Bladder microvascular endothelial cell (primary cell): ENCODE results near the gene CNNM3. TPM values are rescaled to one million over a fixed set of nuclear protein-coding genes. Genes with fewer than 3 reads are reported as not detected.

ENCODE experiments used
- total RNA-seq: library from RNA; depleted of rRNA; stranded (reverse); fragments of >200 nt; gene quantifications from 2 replicates; pipeline ENCODE4 v1.2.3, GENCODE V29; 2014

The CNNM3 gene
- total RNA-seq = 6.5 and 13.8 TPM in 2 replicates

DNA sequence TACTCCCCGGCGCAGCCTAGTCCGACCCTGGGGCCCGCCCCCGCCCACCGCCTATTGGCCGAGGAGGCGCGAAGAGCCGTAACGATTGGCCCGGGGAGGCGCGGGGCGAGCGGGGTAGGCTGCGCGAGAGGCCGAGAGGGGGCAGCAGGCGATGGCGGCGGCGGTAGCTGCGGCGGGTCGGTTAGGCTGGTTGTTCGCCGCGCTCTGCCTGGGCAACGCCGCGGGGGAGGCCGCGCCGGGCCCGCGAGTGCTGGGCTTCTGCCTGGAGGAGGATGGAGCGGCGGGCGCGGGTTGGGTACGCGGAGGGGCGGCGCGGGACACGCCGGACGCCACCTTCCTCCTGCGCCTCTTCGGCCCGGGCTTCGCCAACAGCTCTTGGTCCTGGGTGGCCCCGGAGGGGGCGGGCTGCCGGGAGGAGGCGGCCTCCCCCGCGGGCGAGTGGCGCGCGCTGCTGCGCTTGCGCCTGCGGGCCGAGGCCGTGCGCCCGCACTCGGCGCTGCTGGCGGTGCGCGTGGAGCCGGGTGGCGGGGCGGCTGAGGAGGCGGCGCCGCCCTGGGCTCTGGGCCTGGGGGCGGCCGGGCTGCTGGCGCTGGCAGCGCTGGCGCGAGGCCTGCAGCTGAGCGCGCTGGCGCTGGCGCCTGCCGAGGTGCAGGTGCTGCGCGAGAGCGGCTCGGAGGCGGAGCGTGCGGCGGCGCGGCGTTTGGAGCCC is at the start of gene CNNM3:
CNNM3 (plus strand) TSS at position 142 of the 709 bp plus-strand sequence; CDS start at position 152, 10 bp downstream.

DNA sequence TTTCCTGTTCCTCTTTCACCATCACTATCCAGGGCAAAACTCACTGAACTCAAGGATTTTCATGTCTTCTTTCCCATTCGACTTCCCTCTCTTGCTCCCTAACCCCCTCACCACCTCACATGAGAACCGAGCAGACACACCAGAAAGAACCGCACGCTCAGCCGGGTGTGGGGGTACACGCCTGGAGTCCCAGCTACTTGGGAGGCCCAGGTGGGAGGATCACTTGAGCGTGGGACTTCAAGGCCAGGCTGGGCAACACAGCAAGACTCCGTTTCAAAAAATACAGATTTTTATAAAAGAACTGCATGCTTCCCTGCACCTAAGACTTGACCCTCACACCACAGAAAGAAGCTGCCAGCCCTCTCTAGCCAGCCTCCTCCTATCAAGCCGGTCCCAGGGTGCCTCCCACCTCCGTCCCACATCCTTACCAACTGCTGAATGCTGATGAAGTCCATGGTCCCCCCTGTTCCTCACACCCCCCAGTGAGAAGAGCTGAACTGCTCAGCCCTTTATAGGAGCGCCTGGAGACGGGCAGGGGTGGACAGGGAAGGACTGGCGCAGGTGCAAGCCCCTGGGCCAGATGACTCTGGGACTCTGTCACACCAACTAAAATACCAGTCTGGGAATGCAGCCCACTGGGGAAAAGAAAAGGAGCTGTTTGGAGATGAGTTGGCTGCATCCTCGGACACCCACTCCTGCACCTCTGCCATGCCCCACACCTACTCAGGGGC is 27.6 kb downstream of the CNNM3 start, which contains the start of gene ANKRD23:
ANKRD23 (minus strand) TSS at position 484 of the 731 bp plus-strand sequence; CDS start at position 455, 29 bp downstream.

DNA sequence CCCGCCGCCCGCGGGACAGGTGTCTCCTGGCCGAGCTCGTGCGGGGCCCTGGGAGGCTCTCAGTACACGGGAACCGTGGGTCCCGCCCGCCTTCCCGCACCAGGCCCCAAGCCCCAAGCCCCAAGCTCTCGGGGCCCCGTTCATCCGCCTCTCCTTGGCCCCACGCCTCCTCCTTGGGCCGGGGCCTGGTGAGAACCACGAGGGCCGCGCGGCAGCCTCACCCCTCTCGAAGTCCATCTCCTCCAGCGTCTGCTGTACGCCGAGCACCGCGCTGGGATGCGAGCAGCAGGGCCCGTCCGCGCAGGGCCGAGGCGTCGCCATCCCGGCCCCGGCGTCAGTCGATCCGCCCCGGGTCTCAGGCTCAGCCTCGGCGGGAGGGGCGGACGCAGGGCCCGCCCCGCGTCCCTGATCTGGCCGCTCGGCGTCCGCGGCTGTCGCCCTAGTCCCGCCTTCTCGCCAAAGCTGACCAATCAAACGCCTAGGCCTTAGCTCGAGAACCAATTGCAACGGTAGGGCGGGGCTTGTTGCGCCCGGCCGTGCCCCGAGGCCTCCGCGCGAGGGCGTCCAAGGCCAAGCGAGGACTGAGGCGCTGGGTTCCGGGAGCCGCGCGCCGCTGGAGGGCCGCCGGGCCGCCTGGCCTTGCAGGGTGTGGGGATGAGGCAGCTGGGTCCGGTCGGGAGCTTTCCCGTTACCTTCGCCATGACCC is 41.8 kb downstream of the CNNM3 start, which contains the start of gene ANKRD39:
ANKRD39 (minus strand) TSS at position 350 of the 706 bp plus-strand sequence; CDS start at position 321, 29 bp downstream.

DNA sequence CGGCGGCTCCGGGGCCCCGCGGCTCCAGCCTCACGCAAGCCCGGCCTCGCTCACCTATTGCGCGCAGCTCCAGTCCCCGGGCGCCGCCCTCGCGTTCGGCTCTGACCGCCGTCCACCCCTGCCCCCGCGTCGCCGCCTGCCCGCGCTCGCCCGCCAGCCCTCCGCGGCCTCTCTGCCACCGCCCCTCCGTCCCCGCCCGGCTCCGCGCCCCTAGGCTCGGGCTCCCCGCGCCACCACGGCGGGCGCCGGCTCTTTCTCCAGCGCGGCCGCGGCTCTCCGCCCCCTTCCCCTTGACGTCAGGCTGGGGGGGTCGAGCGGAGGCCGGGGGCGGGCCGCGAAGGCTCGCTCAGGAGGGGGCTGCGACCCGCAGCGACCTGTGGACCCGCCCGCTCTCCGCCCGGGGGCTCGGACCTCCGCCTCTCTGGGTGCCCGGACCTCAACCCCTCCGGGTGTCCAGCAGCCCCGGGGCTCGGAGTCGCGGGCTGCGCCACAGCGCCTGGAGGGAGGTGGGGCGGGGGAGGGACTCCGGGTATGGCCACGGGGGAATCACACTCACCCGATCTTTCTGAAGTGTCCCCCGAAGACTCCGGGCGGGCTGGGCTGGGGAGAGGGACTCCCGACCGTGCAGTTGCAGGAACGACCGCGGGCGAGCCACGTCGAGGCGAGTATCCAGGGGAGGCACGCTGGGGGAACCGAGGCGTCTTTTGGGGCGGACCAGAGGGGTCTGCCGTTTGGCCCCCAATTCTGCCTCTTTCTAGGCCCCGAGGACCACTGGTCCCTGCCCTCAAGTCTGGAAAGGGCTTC is 54.0 kb downstream of the CNNM3 start, which contains the start of gene SEMA4C:
SEMA4C (minus strand) TSS at position 259 of the 804 bp plus-strand sequence. CDS start 2,194 bp downstream, outside the sequence.

Other genes starting within 250 kb of the CNNM3 start
- 14.7 and 29.1 TPM in 2 replicates for gene KANSL3, start 178.0 kb upstream of the CNNM3 start, total RNA-seq
- gene FER1L5, start 173.5 kb upstream of the CNNM3 start, total RNA-seq = not detected in 2 replicates
- gene LMAN2L, start 76.2 kb upstream of the CNNM3 start, total RNA-seq = 12.3 and 32.2 TPM in 2 replicates
- 1.6 and 3.0 TPM in 2 replicates for gene CNNM4, start 55.4 kb upstream of the CNNM3 start, total RNA-seq
- 0.49 and 1.4 TPM in 2 replicates for gene ANKRD23, start 27.8 kb downstream of the CNNM3 start, total RNA-seq
- 3.7 and 5.5 TPM in 2 replicates for gene ANKRD39, start 41.7 kb downstream of the CNNM3 start, total RNA-seq
- 7.3 and 20.6 TPM in 2 replicates for gene SEMA4C, start 53.8 kb downstream of the CNNM3 start, total RNA-seq
- not detected in 2 replicates for gene FAM178B, start 170.3 kb downstream of the CNNM3 start, total RNA-seq